GM23248 (cell line): ENCODE measurements around the gene TRIM58. TPM values are rescaled to one million over a fixed set of nuclear protein-coding genes. Genes with fewer than 3 reads are reported as not detected.

Experiments
- DNase-seq: peaks from one replicate; pipeline ENCODE4 v3.0.0-alpha.2; 2015
- H2AFZ ChIP-seq: fragments of 200-600 bp; sonication (generic); 2 replicates; pipeline ENCODE4 v1.6.1; 2016; ENCODE audit warnings: antibody characterized with exemption
- H3F3A ChIP-seq: fragments of 200-600 bp; sonication (generic); 2 replicates; pipeline ENCODE4 v1.6.1; 2016; ENCODE audit warnings: mild to moderate bottlenecking, antibody characterized with exemption, mixed run types; ENCODE audit not compliant: insufficient read depth
- H3K27ac ChIP-seq: fragments of 200-600 bp; sonication (generic); 2 replicates; pipeline ENCODE4 v1.5.1; 2016; ENCODE audit warnings: mild to moderate bottlenecking
- H3K27me3 ChIP-seq: fragments of 200-600 bp; sonication (generic); replicated peaks from 2 replicates; pipeline ENCODE4 v1.6.1; 2016; ENCODE audit warnings: mild to moderate bottlenecking; ENCODE audit not compliant: insufficient read depth
- H3K36me3 ChIP-seq: fragments of 200-600 bp; sonication (generic); 2 replicates; pipeline ENCODE4 v1.6.1; 2016; ENCODE audit warnings: low read depth, mild to moderate bottlenecking
- H3K4me1 ChIP-seq: fragments of 200-600 bp; sonication (generic); 2 replicates; pipeline ENCODE4 v1.6.1; 2016; ENCODE audit warnings: mild to moderate bottlenecking; ENCODE audit not compliant: insufficient read depth
- H3K4me2 ChIP-seq: fragments of 200-600 bp; sonication (generic); one replicate; pipeline ENCODE4 v1.6.1; 2016; ENCODE audit warnings: mild to moderate bottlenecking; ENCODE audit not compliant: unreplicated experiment
- H3K4me3 ChIP-seq: fragments of 200-600 bp; sonication (generic); 2 replicates; pipeline ENCODE4 v1.5.1; 2016; ENCODE audit warnings: mild to moderate bottlenecking
- H3K79me2 ChIP-seq: fragments of 200-600 bp; sonication (generic); 2 replicates; pipeline ENCODE4 v1.6.1; 2016; ENCODE audit warnings: mild to moderate bottlenecking; ENCODE audit not compliant: insufficient read depth
- H3K9ac ChIP-seq: fragments of 200-600 bp; sonication (generic); 2 replicates; pipeline ENCODE4 v1.6.1; 2016; ENCODE audit warnings: mild to moderate bottlenecking
- H3K9me2 ChIP-seq: fragments of 200-600 bp; sonication (generic); 2 replicates; pipeline ENCODE4 v1.6.1; 2016; ENCODE audit warnings: mixed run types, mild to moderate bottlenecking, moderate library complexity; ENCODE audit not compliant: insufficient read depth
- H3K9me3 ChIP-seq: fragments of 200-600 bp; sonication (generic); one replicate; pipeline ENCODE4 v1.6.1; 2017; ENCODE audit warnings: low read depth
- H4K20me1 ChIP-seq: fragments of 200-600 bp; sonication (generic); 2 replicates; pipeline ENCODE4 v1.6.0; 2016; ENCODE audit not compliant: insufficient read depth
- EZH2 ChIP-seq: fragments of 200-600 bp; sonication (generic); IDR thresholded peaks from 2 replicates; pipeline ENCODE4 v1.6.1; 2018; ENCODE audit warnings: antibody characterized with exemption, mild to moderate bottlenecking; ENCODE audit not compliant: insufficient read depth, poor library complexity, severe bottlenecking
- EZH2phosphoT487 ChIP-seq: fragments of 200-600 bp; sonication (generic); IDR thresholded peaks from 2 replicates; pipeline ENCODE4 v1.6.1; 2018; ENCODE audit warnings: antibody characterized with exemption, moderate library complexity, mild to moderate bottlenecking, low read depth; ENCODE audit not compliant: insufficient read depth
- WGBS, 2 experiments: methylation state at CpG; one replicate each; pipeline ENCODE4 v1.1.6; 2015 to 2017; ENCODE audit warnings: low lambda C conversion rate in 2 of 2, low coverage in 1 of 2; ENCODE audit errors: missing lambda C conversion rate in 2 of 2; 5-methylcytosine and 5-hydroxymethylcytosine counted together
- in situ Hi-C: fragments of 300-500 bp; cut with MboI; formaldehyde crosslinking; loops from 2 replicates; pipeline ENCODE4 v1.15.0; 2020
- polyA plus RNA-seq: library from polyadenylated mRNA; unstranded; fragments of >200 nt; fragmentation: Nextera tagmentation; extraction: Ambion mirVana; gene quantifications from 2 replicates; pipeline ENCODE4 v1.2.1, GENCODE V29; 2016
- total RNA-seq: library from RNA; depleted of rRNA; stranded (reverse); fragments of >200 nt; shearing (Covaris generic); gene quantifications from 2 replicates; pipeline ENCODE4 v1.2.3, GENCODE V29; 2014

Gene TRIM58
- total and polyA plus RNA-seq, 2 experiments from 2014 or later: not detected

GRCh38 chr1:247895976-247896375 is 39.0 kb downstream of the TRIM58 start:
- H3K9me2 ChIP-seq: no peaks in the 10 kb centered on the region

GRCh38 chr1:247904122-247904521 is 47.1 kb downstream of the TRIM58 start:
- no peak overlapping the region for H3K27ac ChIP-seq
- no peak overlapping the region for H3K4me2 ChIP-seq
- no peaks in the 10 kb centered on the region for H3K27me3 ChIP-seq
- 15 to 17% methylated on average over 6 of the region's 6 CpGs for WGBS, 2 experiments
- no peaks in the 10 kb centered on the region for H3K4me1 ChIP-seq
- TF ChIP-seq EZH2 (no peak), EZH2phosphoT487 (no peak)
- H3K9ac ChIP-seq: no peak overlapping the region
- no peaks in the 10 kb centered on the region for H4K20me1 ChIP-seq
- H3K79me2 ChIP-seq: no peaks in the 10 kb centered on the region
- H2AFZ ChIP-seq: no peak overlapping the region
- no peaks in the 10 kb centered on the region for H3F3A ChIP-seq
- H3K9me2 ChIP-seq: no peaks in the 10 kb centered on the region
- DNase-seq: no peak
- no peaks in the 10 kb centered on the region for H3K9me3 ChIP-seq
- no peaks in the 10 kb centered on the region for H3K36me3 ChIP-seq
- H3K4me3 ChIP-seq: no peak overlapping the region
- in situ Hi-C loops: no loop called here

More at GRCh38 chr1:247895976-247896375, 39.0 kb downstream of the TRIM58 start:
- H3K4me2 ChIP-seq: no peak overlapping the region
- H3K4me3 ChIP-seq: no peak overlapping the region
- no peaks in the 10 kb centered on the region for H3K27me3 ChIP-seq
- WGBS, 2 experiments: 67 to 74% methylated on average over 14 of the region's 14 CpGs
- H3K4me1 ChIP-seq: no peaks in the 10 kb centered on the region
- no peaks in the 10 kb centered on the region for H3K79me2 ChIP-seq
- H3K36me3 ChIP-seq: no peaks in the 10 kb centered on the region
- H3K9me3 ChIP-seq: no peaks in the 10 kb centered on the region
- DNase-seq: no peak
- in situ Hi-C loops: no loop called here
- H3F3A ChIP-seq: no peaks in the 10 kb centered on the region
- H2AFZ ChIP-seq: no peak overlapping the region
- TF ChIP-seq EZH2phosphoT487: no peak
- no peak overlapping the region for H3K27ac ChIP-seq
- H4K20me1 ChIP-seq: no peaks in the 10 kb centered on the region
- H3K9ac ChIP-seq: no peak overlapping the region

GRCh38 chr1:247905181-247905580 is 48.2 kb downstream of the TRIM58 start:
- no peaks in the 10 kb centered on the region for H3K9me3 ChIP-seq
- H3K9me2 ChIP-seq: no peaks in the 10 kb centered on the region
- no peak overlapping the region for H3K9ac ChIP-seq
- H3K27ac ChIP-seq: no peak overlapping the region
- no peaks in the 10 kb centered on the region for H3F3A ChIP-seq
- H3K27me3 ChIP-seq: no peaks in the 10 kb centered on the region
- no peaks in the 10 kb centered on the region for H3K79me2 ChIP-seq
- H3K4me3 ChIP-seq: no peak overlapping the region
- 52 to 53% methylated on average over 13 of the region's 13 CpGs for WGBS, 2 experiments
- TF ChIP-seq EZH2phosphoT487 (no peak), EZH2 (no peak)
- no peaks in the 10 kb centered on the region for H3K36me3 ChIP-seq
- no peaks in the 10 kb centered on the region for H4K20me1 ChIP-seq
- H3K4me2 ChIP-seq: no peak overlapping the region
- DNase-seq: no peak
- no peak overlapping the region for H2AFZ ChIP-seq
- in situ Hi-C loops: no loop called here
- H3K4me1 ChIP-seq: no peaks in the 10 kb centered on the region

- TF ChIP-seq EZH2: no peak
- no peak for TF ChIP-seq EZH2phosphoT487
- no peaks in the 10 kb centered on the region for H3K27me3 ChIP-seq
- no peak overlapping the region for H2AFZ ChIP-seq
- no peaks in the 10 kb centered on the region for H4K20me1 ChIP-seq
- WGBS, 2 experiments: 37 to 40% methylated on average over 8 to 9 of the region's 9 CpGs
- H3K9me2 ChIP-seq: no peaks in the 10 kb centered on the region
- no peaks in the 10 kb centered on the region for H3K36me3 ChIP-seq
- H3K4me3 ChIP-seq: no peak overlapping the region
- H3K9me3 ChIP-seq: no peaks in the 10 kb centered on the region
- H3K27ac ChIP-seq: no peak overlapping the region
- H3K4me1 ChIP-seq: no peaks in the 10 kb centered on the region
- in situ Hi-C loops: no loop called here
- no peak for DNase-seq
- no peak overlapping the region for H3K9ac ChIP-seq
- H3F3A ChIP-seq: no peaks in the 10 kb centered on the region
- no peak overlapping the region for H3K4me2 ChIP-seq
- H3K79me2 ChIP-seq: no peaks in the 10 kb centered on the region
Observed at GRCh38 chr1:247905910-247906503, 49.0 kb downstream of the TRIM58 start.

- Histone ChIP-seq H3K27me3 (no peaks in the 10 kb centered on the region), H3K4me1 (no peaks in the 10 kb centered on the region), H3K9me3 (no peaks in the 10 kb centered on the region), H2AFZ (no peak overlapping the region), H4K20me1 (no peaks in the 10 kb centered on the region), H3K36me3 (no peaks in the 10 kb centered on the region), H3K4me2 (no peak overlapping the region), H3K9me2 (no peaks in the 10 kb centered on the region), H3F3A (no peaks in the 10 kb centered on the region), H3K4me3 (no peak overlapping the region), H3K9ac (no peak overlapping the region), H3K79me2 (no peaks in the 10 kb centered on the region), H3K27ac (no peak overlapping the region)
- 37 to 47% methylated on average over 7 of the region's 7 CpGs for WGBS, 2 experiments
- TF ChIP-seq EZH2: no peak
- TF ChIP-seq EZH2phosphoT487: no peak
- peak; percentile 9 for DNase-seq
- in situ Hi-C loops: no loop called here
Observed at GRCh38 chr1:247906504-247907047, 49.6 kb downstream of the TRIM58 start.
